Measurements from ENCODE around the gene CUL4A. TPM values are rescaled to one million over a fixed set of nuclear protein-coding genes. Genes with fewer than 3 reads are reported as not detected.

The CUL4A gene
- total and polyA plus RNA-seq, 2 experiments from 2014 or later = 67.5 to 195 TPM

GRCh38 chr13:113274721-113275120, 65.3 kb downstream of the CUL4A start:
- peaks cover 9% of the 10 kb centered on the region for H3K4me1 Mint-ChIP-seq
- peaks cover 11% of the 10 kb centered on the region for H3K9me3 Mint-ChIP-seq
- Histone ChIP-seq H2AFZ (no peak overlapping the region), H3K27ac (ENCODE audit: low read depth) (peak overlapping the region; percentile 32; the same call in 1 of the 2 replicates), H3K4me3 (no peak overlapping the region), H3K4me2 (no peak overlapping the region), H3F3A (replicated peaks; ENCODE audit: low read depth) (no peaks in the 10 kb centered on the region), H4K20me1 (replicated peaks; ENCODE audit: insufficient read depth) (no peaks in the 10 kb centered on the region), H3K27me3 (ENCODE audit: insufficient read depth) (no peaks in the 10 kb centered on the region), H3K4me1 (ENCODE audit: insufficient read depth) (peaks cover 5% of the 10 kb centered on the region; the same call in 1 of the 2 replicates), H3K36me3 (ENCODE audit: insufficient read depth) (no peaks in the 10 kb centered on the region), H3K9me2 (ENCODE audit: insufficient read depth) (no peaks in the 10 kb centered on the region), H3K79me2 (replicated peaks; ENCODE audit: insufficient read depth) (no peaks in the 10 kb centered on the region)
- ATAC-seq (no peak), DNase-seq (ENCODE audit: low spot score) (no peak)
- H3K27me3 Mint-ChIP-seq (ENCODE audit: insufficient read depth, low read depth, poor library complexity) = peaks cover 6% of the 10 kb centered on the region
- no peak overlapping the region for H3K27ac Mint-ChIP-seq
- no peak overlapping the region for H3K4me3 Mint-ChIP-seq
- no peaks in the 10 kb centered on the region; the same call in 2 of the 3 replicates for H3K36me3 Mint-ChIP-seq (ENCODE audit: low read depth)
- TF ChIP-seq CTCF (conservative IDR thresholded peaks at IDR 0.05; ENCODE audit: low read depth in 2 of 2) (no peak), EZH2phosphoT487 (IDR thresholded peaks at IDR 0.05; ENCODE audit: unreplicated experiment) (no peak), EZH2 (IDR thresholded peaks at IDR 0.05; ENCODE audit: low read depth, unreplicated experiment) (no peak), ZNF462 (CRISPR knock-in tag; IDR thresholded peaks at IDR 0.05) (no peak), ZNF331 (CRISPR knock-in tag; IDR thresholded peaks at IDR 0.05; ENCODE audit: low read depth) (no peak), ZNF114 (CRISPR knock-in tag; IDR thresholded peaks at IDR 0.05) (no peak), POLR2AphosphoS5 (IDR thresholded peaks at IDR 0.05; ENCODE audit: low read depth) (no peak), ETS1 (IDR thresholded peaks at IDR 0.05) (no peak), REST (IDR thresholded peaks at IDR 0.05; ENCODE audit: unreplicated experiment) (no peak), STAT1 (IDR thresholded peaks at IDR 0.05; ENCODE audit: unreplicated experiment) (no peak), JUNB (IDR thresholded peaks at IDR 0.05; ENCODE audit: unreplicated experiment) (no peak), CREB1 (CRISPR knock-in tag; IDR thresholded peaks at IDR 0.05; ENCODE audit: low read depth) (no peak), NANOG (IDR thresholded peaks at IDR 0.05; ENCODE audit: borderline replicate concordance) (no peak)
